ENCODE measurements around the gene FCN3.

DNA sequence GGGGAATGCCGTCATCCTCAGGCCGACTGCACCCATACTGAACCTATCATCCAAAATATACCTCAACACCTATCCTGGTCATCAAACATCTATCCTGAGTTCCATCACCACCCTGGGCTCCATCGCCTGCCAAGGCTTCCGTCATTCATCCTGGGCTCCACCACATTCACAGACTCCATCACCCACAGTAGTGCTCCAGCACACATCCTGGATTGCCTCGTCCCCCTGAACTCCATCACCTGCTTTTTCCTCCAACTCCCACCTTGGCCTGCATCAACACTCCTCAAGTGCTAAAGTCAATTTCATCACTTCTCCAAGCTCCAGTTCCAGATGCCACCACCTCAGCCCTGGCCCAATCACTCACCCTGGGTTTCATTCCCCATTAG is 15.7 kb downstream of the FCN3 start:
- no peak for TF ChIP-seq POLR2A (IDR thresholded peaks at IDR 0.05; ENCODE audit: low read length)
- no peak for TF ChIP-seq MAX (IDR thresholded peaks at IDR 0.05)
- no peak for TF ChIP-seq RAD21 (conservative IDR thresholded peaks at IDR 0.05 in 1 of 2, IDR thresholded peaks at IDR 0.05 in 1 of 2)
- TF ChIP-seq, protein P1, sequence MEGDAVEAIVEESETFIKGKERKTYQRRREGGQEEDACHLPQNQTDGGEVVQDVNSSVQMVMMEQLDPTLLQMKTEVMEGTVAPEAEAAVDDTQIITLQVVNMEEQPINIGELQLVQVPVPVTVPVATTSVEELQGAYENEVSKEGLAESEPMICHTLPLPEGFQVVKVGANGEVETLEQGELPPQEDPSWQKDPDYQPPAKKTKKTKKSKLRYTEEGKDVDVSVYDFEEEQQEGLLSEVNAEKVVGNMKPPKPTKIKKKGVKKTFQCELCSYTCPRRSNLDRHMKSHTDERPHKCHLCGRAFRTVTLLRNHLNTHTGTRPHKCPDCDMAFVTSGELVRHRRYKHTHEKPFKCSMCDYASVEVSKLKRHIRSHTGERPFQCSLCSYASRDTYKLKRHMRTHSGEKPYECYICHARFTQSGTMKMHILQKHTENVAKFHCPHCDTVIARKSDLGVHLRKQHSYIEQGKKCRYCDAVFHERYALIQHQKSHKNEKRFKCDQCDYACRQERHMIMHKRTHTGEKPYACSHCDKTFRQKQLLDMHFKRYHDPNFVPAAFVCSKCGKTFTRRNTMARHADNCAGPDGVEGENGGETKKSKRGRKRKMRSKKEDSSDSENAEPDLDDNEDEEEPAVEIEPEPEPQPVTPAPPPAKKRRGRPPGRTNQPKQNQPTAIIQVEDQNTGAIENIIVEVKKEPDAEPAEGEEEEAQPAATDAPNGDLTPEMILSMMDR (IDR thresholded peaks at IDR 0.05) = no peak

Data from A549 (cell line).